Right lobe of liver (tissue), 4 donors: ENCODE measurements around the gene FMO1.

Source experiments
- CTCF ChIP-seq, 4 donors: fragments of 200-600 bp in 3 of 4; fragments of 450-650 bp in 1 of 4; IDR thresholded peaks; one replicate each; pipeline versions ENCODE4 v1.5.1 to v1.8.0; 2016 to 2022; ENCODE audit warnings: antibody characterized with exemption in 4 of 4, mild to moderate bottlenecking in 2 of 4
- POLR2A ChIP-seq: fragments of 450-650 bp; IDR thresholded peaks from one replicate; pipeline ENCODE4 v1.6.1; 2017; ENCODE audit warnings: antibody characterized with exemption, mild to moderate bottlenecking
- donor health status: DM: no; HTN: no; CAD: no.
- donor health status: DM: no; HTN: no; CAD: no.
- donor health status: DM: no; HTN: yes; CAD: no.

- TF ChIP-seq CTCF (IDR thresholded peaks at IDR 0.05) (no peak), POLR2A (no peak)
These were observed 35.5 kb upstream of the FMO1 start for GRCh38 chr1:171212607-171213351.
